ENCODE results near the gene AP1M1. TPM values are rescaled to one million over a fixed set of nuclear protein-coding genes. Genes with fewer than 3 reads are reported as not detected.
A peak's percentile ranks its signal among the peaks of the same experiment; 100 is the strongest.
"Not testable (repeated sequence)": the region's sequence is repeated elsewhere in the genome, so short reads cannot be mapped to it uniquely, and the experiment has no call there.

The AP1M1 gene
- total RNA-seq, 2 experiments from 2014 or later = 132 to 135 TPM

- no peak for ATAC-seq (ENCODE audit: low read depth)
- H3K27me3 Mint-ChIP-seq = peaks cover 45% of the 10 kb centered on the region
- no peaks in the 10 kb centered on the region for H3K36me3 Mint-ChIP-seq
- peak overlapping the region; percentile 48 for H3K4me3 Mint-ChIP-seq
- H3K9me3 Mint-ChIP-seq = no peaks in the 10 kb centered on the region
- H3K27ac Mint-ChIP-seq = no peak overlapping the region
- peaks cover 36% of the 10 kb centered on the region for H3K4me1 Mint-ChIP-seq
- DNase-seq = no peak
- POLR2A ChIA-PET = interaction anchor here (0.6 to 2.2 kb wide), 7 partner anchors 15 to 70 kb away, joined by 3 to 21 read pairs (median 4); partner anchors contain the start of gene KLF2
Observed at GRCh38 chr19:16268676-16269319, 71.1 kb downstream of the AP1M1 start.

GRCh38 chr19:16272945-16273344 lies 75.2 kb downstream of the AP1M1 start:
- no peak overlapping the region for H3K4me3 Mint-ChIP-seq
- peaks cover 40% of the 10 kb centered on the region for H3K27me3 Mint-ChIP-seq
- no peaks in the 10 kb centered on the region for H3K9me3 Mint-ChIP-seq
- no peak overlapping the region for H3K27ac Mint-ChIP-seq
- peaks cover 14% of the 10 kb centered on the region for H3K4me1 Mint-ChIP-seq
- H3K36me3 Mint-ChIP-seq = no peaks in the 10 kb centered on the region
- DNase-seq (no peak), ATAC-seq (ENCODE audit: low read depth) (no peak)
- POLR2A ChIA-PET = no interaction called here

GRCh38 chr19:16274447-16274846 lies 76.7 kb downstream of the AP1M1 start:
- no peak overlapping the region for H3K27ac Mint-ChIP-seq
- DNase-seq (no peak), ATAC-seq (ENCODE audit: low read depth) (no peak)
- peaks cover 32% of the 10 kb centered on the region for H3K27me3 Mint-ChIP-seq
- H3K9me3 Mint-ChIP-seq = no peaks in the 10 kb centered on the region
- H3K4me1 Mint-ChIP-seq = peaks cover 6% of the 10 kb centered on the region
- POLR2A ChIA-PET = no interaction called here
- H3K4me3 Mint-ChIP-seq = no peak overlapping the region
- H3K36me3 Mint-ChIP-seq = no peaks in the 10 kb centered on the region

DNA sequence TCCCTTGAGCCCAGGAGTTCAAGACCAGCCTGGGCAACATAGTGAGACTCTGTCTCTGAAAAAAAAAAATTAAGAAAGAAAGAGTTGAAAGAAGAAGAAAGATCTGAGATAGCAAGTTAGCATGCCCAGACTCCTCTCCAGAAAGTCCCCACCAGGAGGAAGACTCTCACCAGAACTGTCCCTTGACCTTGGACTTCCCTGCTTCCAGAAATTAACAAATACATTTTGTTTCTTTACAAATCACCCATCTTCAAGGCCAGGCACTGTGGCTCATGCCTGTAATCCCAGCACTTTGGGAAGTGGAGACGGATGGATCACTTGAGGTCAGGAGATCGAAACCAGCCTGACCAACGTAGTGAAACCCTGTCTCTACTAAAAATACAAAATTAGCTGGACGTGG lies 82.6 kb downstream of the AP1M1 start:
- H3K4me1 Mint-ChIP-seq = peaks cover 8% of the 10 kb centered on the region

DNA sequence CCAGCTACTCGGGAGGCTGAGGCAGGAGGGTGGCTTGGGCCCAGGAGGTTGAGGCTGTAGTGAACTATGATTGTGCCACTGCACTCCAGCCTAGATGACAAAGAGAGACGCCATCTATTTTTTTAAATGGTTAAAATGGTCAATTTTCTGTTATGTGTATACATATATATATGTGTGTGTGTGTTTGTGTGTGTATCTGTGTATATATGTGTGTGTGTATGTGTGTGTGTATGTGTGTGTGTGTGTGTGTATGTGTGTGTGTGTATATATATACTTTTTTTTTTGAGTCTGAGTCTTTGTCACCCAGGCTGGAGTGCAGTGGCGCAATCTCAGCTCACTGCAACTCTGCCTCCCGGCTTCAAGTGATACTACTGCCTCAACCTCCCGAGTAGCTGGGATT lies 84.0 kb downstream of the AP1M1 start:
- no peak overlapping the region for H3K27ac Mint-ChIP-seq
- POLR2A ChIA-PET = interaction anchor here (1.3 kb wide), 1 partner anchor 20 kb away, joined by 3 read pairs; no protein-coding TSS in a partner anchor
- no peak for DNase-seq
- no peaks in the 10 kb centered on the region for H3K9me3 Mint-ChIP-seq
- H3K36me3 Mint-ChIP-seq = no peaks in the 10 kb centered on the region
- H3K4me3 Mint-ChIP-seq = no peak overlapping the region
- H3K4me1 Mint-ChIP-seq = peaks cover 11% of the 10 kb centered on the region
- H3K27me3 Mint-ChIP-seq = peaks cover 30% of the 10 kb centered on the region
- no peak for ATAC-seq (ENCODE audit: low read depth)

More for the DNA sequence above, 82.6 kb downstream of the AP1M1 start:
- Mint-ChIP-seq H3K27me3 (peaks cover 32% of the 10 kb centered on the region), H3K4me3 (no peak overlapping the region), H3K9me3 (no peaks in the 10 kb centered on the region), H3K27ac (no peak overlapping the region), H3K36me3 (no peaks in the 10 kb centered on the region)
- ATAC-seq (ENCODE audit: low read depth) (no peak), DNase-seq (no peak)
- POLR2A ChIA-PET = no interaction called here

GRCh38 chr19:16283210-16284061 lies 85.7 kb downstream of the AP1M1 start:
- peaks cover 14% of the 10 kb centered on the region for H3K4me1 Mint-ChIP-seq
- no peaks in the 10 kb centered on the region for H3K9me3 Mint-ChIP-seq
- peak overlapping the region; percentile 57 for H3K4me3 Mint-ChIP-seq
- ATAC-seq (ENCODE audit: low read depth) (peak; percentile 68), DNase-seq (peak; percentile 45)
- POLR2A ChIA-PET = interaction anchor here (0.5 to 1.9 kb wide), 4 partner anchors 8 to 139 kb away, joined by 3 to 5 read pairs (median 4); partner anchors contain the start of gene KLF2
- peaks cover 37% of the 10 kb centered on the region for H3K27me3 Mint-ChIP-seq
- no peaks in the 10 kb centered on the region for H3K36me3 Mint-ChIP-seq
- H3K27ac Mint-ChIP-seq = peak overlapping the region; percentile 78

GRCh38 chr19:16284505-16284904 lies 86.8 kb downstream of the AP1M1 start:
- Mint-ChIP-seq H3K27me3 (peaks cover 43% of the 10 kb centered on the region), H3K4me1 (peaks cover 20% of the 10 kb centered on the region), H3K27ac (peak overlapping the region; percentile 10), H3K36me3 (no peaks in the 10 kb centered on the region), H3K4me3 (peak overlapping the region; percentile 57), H3K9me3 (no peaks in the 10 kb centered on the region)
- ATAC-seq (ENCODE audit: low read depth) (no peak), DNase-seq (no peak)
- POLR2A ChIA-PET = interaction anchor here (1.5 to 1.9 kb wide), 2 partner anchors 16 to 40 kb away, joined by 4 to 5 read pairs; partner anchors contain the start of gene KLF2

GRCh38 chr19:16285079-16285478 lies 87.4 kb downstream of the AP1M1 start:
- ATAC-seq (ENCODE audit: low read depth); DNase-seq; H3K9me3 Mint-ChIP-seq; H3K36me3 Mint-ChIP-seq; POLR2A ChIA-PET; H3K27ac Mint-ChIP-seq; H3K4me3 Mint-ChIP-seq: not testable (repeated sequence)
- Mint-ChIP-seq H3K27me3 (peaks cover 41% of the 10 kb centered on the region), H3K4me1 (peaks cover 22% of the 10 kb centered on the region)

DNA sequence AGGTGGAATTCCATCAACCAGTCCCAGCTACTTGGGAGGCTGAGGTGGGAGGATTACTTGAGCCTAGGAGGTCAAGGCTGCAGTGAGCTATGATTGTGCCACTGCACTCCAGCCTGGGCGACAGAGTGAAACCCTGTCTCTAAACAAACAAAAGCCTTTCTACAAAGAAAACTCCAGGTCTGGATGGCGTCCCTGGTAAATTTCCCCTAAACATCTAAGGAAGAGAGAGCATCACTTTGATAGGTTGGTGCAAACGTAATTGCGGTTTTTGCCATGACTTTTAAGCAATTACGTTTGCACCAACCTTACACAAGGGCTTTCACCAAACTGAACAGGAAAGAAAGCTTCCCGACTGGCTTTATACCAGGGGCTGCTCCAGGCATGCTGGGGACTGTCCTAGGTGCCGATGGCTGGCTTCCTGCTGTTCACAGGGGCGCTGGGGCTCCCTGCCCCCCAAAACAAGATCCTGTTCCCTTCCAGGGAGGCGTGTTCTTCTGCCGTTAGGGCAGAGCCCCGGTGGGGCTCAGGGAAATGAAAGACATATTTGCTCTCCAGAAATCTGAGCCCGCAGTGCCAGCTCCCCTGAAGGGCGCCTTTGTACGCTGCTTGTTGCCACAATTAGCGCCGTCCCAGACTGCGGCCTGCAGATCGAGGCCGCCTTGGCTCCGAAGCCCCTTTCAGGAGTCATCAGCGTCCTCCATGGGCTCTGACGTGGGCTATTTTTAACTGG lies 88.2 kb downstream of the AP1M1 start:
- ATAC-seq (ENCODE audit: low read depth) = no peak
- H3K27ac Mint-ChIP-seq = no peak overlapping the region
- no peaks in the 10 kb centered on the region for H3K36me3 Mint-ChIP-seq
- DNase-seq = no peak
- H3K9me3 Mint-ChIP-seq = no peaks in the 10 kb centered on the region
- peaks cover 22% of the 10 kb centered on the region for H3K4me1 Mint-ChIP-seq
- peak overlapping the region; percentile 27 for H3K4me3 Mint-ChIP-seq
- H3K27me3 Mint-ChIP-seq = peaks cover 39% of the 10 kb centered on the region
- POLR2A ChIA-PET = no interaction called here

DNA sequence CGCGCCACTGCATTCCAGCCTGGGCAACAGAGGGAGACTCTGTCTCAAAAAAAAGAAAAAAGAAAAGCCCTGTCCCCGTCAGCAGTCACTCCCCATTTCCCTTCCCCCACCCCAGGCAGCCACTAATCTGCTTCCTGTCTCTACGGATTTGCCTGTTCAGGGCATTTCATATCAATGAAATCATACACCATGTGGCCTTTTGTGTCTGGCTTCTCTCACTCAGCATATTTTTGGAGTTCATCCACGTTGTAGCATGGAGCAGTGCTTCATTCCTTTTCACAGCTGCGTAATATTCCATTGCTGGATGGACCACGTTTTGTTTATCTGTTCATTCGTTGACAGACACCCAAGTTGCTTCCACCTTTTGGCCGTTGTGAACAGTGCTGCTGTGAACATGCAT lies 90.8 kb downstream of the AP1M1 start:
- Mint-ChIP-seq H3K36me3 (no peaks in the 10 kb centered on the region), H3K27ac (no peak overlapping the region), H3K4me3 (no peak overlapping the region), H3K4me1 (peaks cover 17% of the 10 kb centered on the region), H3K9me3 (no peaks in the 10 kb centered on the region), H3K27me3 (peaks cover 43% of the 10 kb centered on the region)
- ATAC-seq (ENCODE audit: low read depth) (no peak), DNase-seq (no peak)
- POLR2A ChIA-PET = no interaction called here

DNA sequence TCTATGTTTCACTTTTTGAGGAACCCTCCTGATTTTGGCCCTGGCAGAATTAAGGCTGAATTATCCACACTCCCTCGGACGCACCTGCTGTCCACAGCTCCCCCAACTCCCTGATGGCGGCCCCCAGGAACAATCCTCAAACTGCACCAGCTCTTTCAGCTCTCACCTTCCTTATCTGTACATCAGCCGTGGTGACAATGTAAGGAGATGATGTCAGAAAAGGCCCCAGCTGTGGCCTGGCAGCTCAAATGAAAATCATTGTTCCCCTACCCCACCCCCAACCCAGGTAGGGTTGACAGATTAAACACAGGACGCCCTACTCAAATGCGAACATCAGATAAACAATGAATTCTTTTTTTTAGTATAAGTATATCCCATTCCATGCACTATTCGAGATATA lies 91.9 kb downstream of the AP1M1 start:
- H3K9me3 Mint-ChIP-seq = no peaks in the 10 kb centered on the region
- H3K4me3 Mint-ChIP-seq = no peak overlapping the region
- H3K27me3 Mint-ChIP-seq = peaks cover 43% of the 10 kb centered on the region
- POLR2A ChIA-PET = interaction anchor here (0.6 to 1.2 kb wide), 2 partner anchors 14 to 23 kb away, joined by 3 to 5 read pairs; no protein-coding TSS in a partner anchor
- no peaks in the 10 kb centered on the region for H3K36me3 Mint-ChIP-seq
- no peak overlapping the region for H3K27ac Mint-ChIP-seq
- peaks cover 14% of the 10 kb centered on the region for H3K4me1 Mint-ChIP-seq
- DNase-seq (no peak), ATAC-seq (ENCODE audit: low read depth) (peak; percentile 39)

DNA sequence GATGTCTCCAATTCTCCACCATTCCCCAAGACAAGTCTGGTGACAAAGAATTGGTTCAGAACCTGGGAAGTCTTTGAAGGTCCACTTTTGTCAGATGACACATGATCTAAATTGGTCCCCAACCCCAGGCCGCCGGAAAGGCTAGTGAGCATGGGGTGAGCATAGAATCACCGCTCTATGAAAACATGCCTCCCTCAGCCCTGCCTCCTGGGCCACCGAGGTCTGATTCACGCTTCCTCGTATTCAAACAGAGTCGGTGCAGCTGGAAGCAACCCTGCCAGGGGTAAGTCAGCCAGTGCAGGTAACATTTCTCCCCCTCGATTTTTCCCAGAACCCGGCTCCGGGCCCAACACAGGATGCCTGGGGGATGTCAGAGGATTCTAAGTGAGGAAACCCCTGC lies 93.0 kb downstream of the AP1M1 start:
- Mint-ChIP-seq H3K27me3 (peaks cover 34% of the 10 kb centered on the region), H3K4me1 (peaks cover 14% of the 10 kb centered on the region), H3K27ac (no peak overlapping the region), H3K9me3 (no peaks in the 10 kb centered on the region), H3K4me3 (no peak overlapping the region), H3K36me3 (no peaks in the 10 kb centered on the region)
- DNase-seq (no peak), ATAC-seq (ENCODE audit: low read depth) (no peak)
- POLR2A ChIA-PET = no interaction called here

Measured in activated naive CD8-positive, alpha-beta T cell treated with anti-CD3 and anti-CD28 coated beads, Interleukin-2, amount 10 ng/mL, durations not matched to agents 7 days and 5 days (primary cell).